ENCODE data around the gene TBC1D8. TPM values are rescaled to one million over a fixed set of nuclear protein-coding genes. Genes with fewer than 3 reads are reported as not detected.
A peak's percentile ranks its signal among the peaks of the same experiment; 100 is the strongest.

Gene TBC1D8
- total and polyA plus RNA-seq, 2 of the 13 experiments (the other 11 are each of a cell fraction or from before 2014, with no cell fraction given), result 45.1 to 95.4 TPM

- TF ChIP-seq, protein P1, sequence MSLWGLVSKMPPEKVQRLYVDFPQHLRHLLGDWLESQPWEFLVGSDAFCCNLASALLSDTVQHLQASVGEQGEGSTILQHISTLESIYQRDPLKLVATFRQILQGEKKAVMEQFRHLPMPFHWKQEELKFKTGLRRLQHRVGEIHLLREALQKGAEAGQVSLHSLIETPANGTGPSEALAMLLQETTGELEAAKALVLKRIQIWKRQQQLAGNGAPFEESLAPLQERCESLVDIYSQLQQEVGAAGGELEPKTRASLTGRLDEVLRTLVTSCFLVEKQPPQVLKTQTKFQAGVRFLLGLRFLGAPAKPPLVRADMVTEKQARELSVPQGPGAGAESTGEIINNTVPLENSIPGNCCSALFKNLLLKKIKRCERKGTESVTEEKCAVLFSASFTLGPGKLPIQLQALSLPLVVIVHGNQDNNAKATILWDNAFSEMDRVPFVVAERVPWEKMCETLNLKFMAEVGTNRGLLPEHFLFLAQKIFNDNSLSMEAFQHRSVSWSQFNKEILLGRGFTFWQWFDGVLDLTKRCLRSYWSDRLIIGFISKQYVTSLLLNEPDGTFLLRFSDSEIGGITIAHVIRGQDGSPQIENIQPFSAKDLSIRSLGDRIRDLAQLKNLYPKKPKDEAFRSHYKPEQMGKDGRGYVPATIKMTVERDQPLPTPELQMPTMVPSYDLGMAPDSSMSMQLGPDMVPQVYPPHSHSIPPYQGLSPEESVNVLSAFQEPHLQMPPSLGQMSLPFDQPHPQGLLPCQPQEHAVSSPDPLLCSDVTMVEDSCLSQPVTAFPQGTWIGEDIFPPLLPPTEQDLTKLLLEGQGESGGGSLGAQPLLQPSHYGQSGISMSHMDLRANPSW (CRISPR knock-in tag; IDR thresholded peaks at IDR 0.05; ENCODE audit: borderline replicate concordance), result peak; percentile 91
- TF ChIP-seq ZNF292 (CRISPR knock-in tag; IDR thresholded peaks at IDR 0.05; ENCODE audit: borderline replicate concordance, low read depth), result peak; percentile 99
- no peak for TF ChIP-seq KLF9 (CRISPR knock-in tag; IDR thresholded peaks at IDR 0.05; ENCODE audit: low read depth)
- no peak for TF ChIP-seq ZNF768 (CRISPR knock-in tag; IDR thresholded peaks at IDR 0.05)
- TF ChIP-seq KLF11 (CRISPR knock-in tag; IDR thresholded peaks at IDR 0.05), result no peak; the same call in 1 of the 2 replicates
- peak; percentile 69 for TF ChIP-seq SKI (IDR thresholded peaks at IDR 0.05; ENCODE audit: partially characterized antibody)
- TF ChIP-seq ZNF33B (CRISPR knock-in tag; IDR thresholded peaks at IDR 0.05), result peak; percentile 86; the same call in 1 of the 2 replicates
- TF ChIP-seq TFAP4 (IDR thresholded peaks at IDR 0.05; ENCODE audit: borderline replicate concordance, low read depth), result peak; percentile 98
- 0 out of 2 replicates have a peak, but pooled peaks have one; percentile 22 for TF ChIP-seq PBX2 (CRISPR knock-in tag; IDR thresholded peaks at IDR 0.05)
- TF ChIP-seq, protein P2, sequence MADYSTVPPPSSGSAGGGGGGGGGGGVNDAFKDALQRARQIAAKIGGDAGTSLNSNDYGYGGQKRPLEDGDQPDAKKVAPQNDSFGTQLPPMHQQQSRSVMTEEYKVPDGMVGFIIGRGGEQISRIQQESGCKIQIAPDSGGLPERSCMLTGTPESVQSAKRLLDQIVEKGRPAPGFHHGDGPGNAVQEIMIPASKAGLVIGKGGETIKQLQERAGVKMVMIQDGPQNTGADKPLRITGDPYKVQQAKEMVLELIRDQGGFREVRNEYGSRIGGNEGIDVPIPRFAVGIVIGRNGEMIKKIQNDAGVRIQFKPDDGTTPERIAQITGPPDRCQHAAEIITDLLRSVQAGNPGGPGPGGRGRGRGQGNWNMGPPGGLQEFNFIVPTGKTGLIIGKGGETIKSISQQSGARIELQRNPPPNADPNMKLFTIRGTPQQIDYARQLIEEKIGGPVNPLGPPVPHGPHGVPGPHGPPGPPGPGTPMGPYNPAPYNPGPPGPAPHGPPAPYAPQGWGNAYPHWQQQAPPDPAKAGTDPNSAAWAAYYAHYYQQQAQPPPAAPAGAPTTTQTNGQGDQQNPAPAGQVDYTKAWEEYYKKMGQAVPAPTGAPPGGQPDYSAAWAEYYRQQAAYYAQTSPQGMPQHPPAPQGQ (CRISPR knock-in tag; IDR thresholded peaks at IDR 0.05; ENCODE audit: borderline replicate concordance), result 0 out of 2 replicates have a peak, but pooled peaks have one; percentile 65
- TF ChIP-seq, protein P3, sequence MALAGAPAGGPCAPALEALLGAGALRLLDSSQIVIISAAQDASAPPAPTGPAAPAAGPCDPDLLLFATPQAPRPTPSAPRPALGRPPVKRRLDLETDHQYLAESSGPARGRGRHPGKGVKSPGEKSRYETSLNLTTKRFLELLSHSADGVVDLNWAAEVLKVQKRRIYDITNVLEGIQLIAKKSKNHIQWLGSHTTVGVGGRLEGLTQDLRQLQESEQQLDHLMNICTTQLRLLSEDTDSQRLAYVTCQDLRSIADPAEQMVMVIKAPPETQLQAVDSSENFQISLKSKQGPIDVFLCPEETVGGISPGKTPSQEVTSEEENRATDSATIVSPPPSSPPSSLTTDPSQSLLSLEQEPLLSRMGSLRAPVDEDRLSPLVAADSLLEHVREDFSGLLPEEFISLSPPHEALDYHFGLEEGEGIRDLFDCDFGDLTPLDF (CRISPR knock-in tag; IDR thresholded peaks at IDR 0.05), result no peak
- peak; percentile 92 for TF ChIP-seq BCL6 (CRISPR knock-in tag; IDR thresholded peaks at IDR 0.05)
- TF ChIP-seq WIZ (CRISPR knock-in tag; IDR thresholded peaks at IDR 0.05), result no peak
- TF ChIP-seq, protein P4, sequence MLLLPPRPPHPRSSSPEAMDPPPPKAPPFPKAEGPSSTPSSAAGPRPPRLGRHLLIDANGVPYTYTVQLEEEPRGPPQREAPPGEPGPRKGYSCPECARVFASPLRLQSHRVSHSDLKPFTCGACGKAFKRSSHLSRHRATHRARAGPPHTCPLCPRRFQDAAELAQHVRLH (CRISPR knock-in tag; IDR thresholded peaks at IDR 0.05; ENCODE audit: borderline replicate concordance, low read depth), result peak; percentile 87; the same call in 1 of the 2 replicates
- no peak; the same call in 1 of the 2 replicates for TF ChIP-seq EHMT2 (IDR thresholded peaks at IDR 0.05; ENCODE audit: borderline replicate concordance, low read depth, low read length)
- TF ChIP-seq ZNF263 (CRISPR knock-in tag; IDR thresholded peaks at IDR 0.05), result no peak
- no peak for TF ChIP-seq CREB1 (IDR thresholded peaks at IDR 0.05)
- peak; percentile 79 for TF ChIP-seq CREB1 (CRISPR knock-in tag; IDR thresholded peaks at IDR 0.05)
- TF ChIP-seq RNF2 (conservative IDR thresholded peaks at IDR 0.05; ENCODE audit: low read depth), result 0 out of 2 replicates have a peak, but pooled peaks have one; percentile 18
- no peak for TF ChIP-seq KLF12 (CRISPR knock-in tag; IDR thresholded peaks at IDR 0.05; ENCODE audit: borderline replicate concordance)
- TF ChIP-seq ZNF772 (CRISPR knock-in tag; IDR thresholded peaks at IDR 0.05), result peak; percentile 73; the same call in 1 of the 2 replicates
- no peak for TF ChIP-seq ZNF569 (CRISPR knock-in tag; IDR thresholded peaks at IDR 0.05; ENCODE audit: borderline replicate concordance)
Observed at GRCh38 chr2:101106453-101107181, 44.6 kb downstream of the TBC1D8 start (continued).

All from HepG2 (cell line).